ENCODE measurements around the gene NPIPB8. TPM values are rescaled to one million over a fixed set of nuclear protein-coding genes. Genes with fewer than 3 reads are reported as not detected.

The NPIPB8 gene
- total and polyA plus RNA-seq, 2 of the 13 experiments (the other 11 are each of a cell fraction or from before 2014, with no cell fraction given) = 0.49 to 2.3 TPM

DNA sequence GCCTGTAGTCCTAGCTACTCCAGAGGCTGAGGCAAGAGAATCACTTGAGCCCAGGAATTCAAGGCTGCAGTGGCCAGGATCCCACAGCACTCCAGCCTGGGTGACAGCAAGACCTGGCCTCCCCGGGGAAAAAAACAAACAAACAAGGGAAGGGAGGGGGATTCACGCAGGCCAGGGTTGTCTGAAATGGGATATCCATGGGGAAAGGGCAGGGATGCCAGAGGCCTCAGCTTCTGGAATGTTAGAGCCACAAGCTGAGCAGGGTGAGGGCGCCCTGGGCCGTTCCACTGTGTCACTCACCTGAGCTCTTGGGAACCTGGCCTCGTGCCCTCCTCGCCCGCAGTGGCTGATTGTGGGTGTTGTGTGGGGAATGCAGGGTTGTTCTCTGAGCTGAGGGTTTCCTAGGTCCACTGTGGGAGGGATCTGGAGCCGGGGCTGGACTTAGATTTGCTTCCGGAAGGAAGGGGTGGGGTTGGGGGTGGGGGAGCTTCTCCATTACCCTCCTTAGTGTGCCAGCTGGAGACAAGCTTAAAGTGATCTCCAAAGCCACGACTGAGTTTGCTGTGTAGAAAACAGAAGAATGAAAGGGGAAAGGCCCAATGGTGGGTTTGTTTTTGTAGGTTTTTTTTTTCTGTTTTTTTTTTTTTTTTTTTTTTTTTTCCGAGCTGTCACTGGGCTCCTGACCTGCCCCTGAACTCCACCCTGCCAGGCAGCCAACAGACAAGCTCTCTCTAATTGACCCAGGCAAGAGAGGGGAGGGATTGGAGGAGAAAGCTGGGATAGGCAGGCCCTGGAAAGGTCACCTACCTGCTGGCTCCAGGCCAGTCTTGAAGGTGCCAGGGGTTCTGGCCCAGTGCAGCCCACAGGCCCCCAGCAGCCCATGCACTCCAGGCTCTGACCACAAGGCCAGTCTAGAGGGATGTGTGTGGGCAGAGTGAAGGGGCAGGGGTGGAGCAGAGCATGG lies 28.0 kb upstream of the NPIPB8 start, which contains the start of gene SULT1A1 (continued):
- TF ChIP-seq, protein P1, sequence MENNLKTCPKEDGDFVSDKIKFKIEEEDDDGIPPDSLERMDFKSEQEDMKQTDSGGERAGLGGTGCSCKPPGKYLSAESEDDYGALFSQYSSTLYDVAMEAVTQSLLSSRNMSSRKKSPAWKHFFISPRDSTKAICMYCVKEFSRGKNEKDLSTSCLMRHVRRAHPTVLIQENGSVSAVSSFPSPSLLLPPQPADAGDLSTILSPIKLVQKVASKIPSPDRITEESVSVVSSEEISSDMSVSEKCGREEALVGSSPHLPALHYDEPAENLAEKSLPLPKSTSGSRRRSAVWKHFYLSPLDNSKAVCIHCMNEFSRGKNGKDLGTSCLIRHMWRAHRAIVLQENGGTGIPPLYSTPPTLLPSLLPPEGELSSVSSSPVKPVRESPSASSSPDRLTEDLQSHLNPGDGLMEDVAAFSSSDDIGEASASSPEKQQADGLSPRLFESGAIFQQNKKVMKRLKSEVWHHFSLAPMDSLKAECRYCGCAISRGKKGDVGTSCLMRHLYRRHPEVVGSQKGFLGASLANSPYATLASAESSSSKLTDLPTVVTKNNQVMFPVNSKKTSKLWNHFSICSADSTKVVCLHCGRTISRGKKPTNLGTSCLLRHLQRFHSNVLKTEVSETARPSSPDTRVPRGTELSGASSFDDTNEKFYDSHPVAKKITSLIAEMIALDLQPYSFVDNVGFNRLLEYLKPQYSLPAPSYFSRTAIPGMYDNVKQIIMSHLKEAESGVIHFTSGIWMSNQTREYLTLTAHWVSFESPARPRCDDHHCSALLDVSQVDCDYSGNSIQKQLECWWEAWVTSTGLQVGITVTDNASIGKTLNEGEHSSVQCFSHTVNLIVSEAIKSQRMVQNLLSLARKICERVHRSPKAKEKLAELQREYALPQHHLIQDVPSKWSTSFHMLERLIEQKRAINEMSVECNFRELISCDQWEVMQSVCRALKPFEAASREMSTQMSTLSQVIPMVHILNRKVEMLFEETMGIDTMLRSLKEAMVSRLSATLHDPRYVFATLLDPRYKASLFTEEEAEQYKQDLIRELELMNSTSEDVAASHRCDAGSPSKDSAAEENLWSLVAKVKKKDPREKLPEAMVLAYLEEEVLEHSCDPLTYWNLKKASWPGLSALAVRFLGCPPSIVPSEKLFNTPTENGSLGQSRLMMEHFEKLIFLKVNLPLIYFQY (CRISPR knock-in tag; IDR thresholded peaks at IDR 0.05; ENCODE audit: borderline replicate concordance) = peak; percentile 13; the same call in 1 of the 2 replicates
- TF ChIP-seq ZNF468 (CRISPR knock-in tag; IDR thresholded peaks at IDR 0.05) (no peak), ZSCAN5A (CRISPR knock-in tag; IDR thresholded peaks at IDR 0.05; ENCODE audit: borderline replicate concordance) (no peak), KLF12 (CRISPR knock-in tag; IDR thresholded peaks at IDR 0.05; ENCODE audit: borderline replicate concordance) (no peak), ZNF24 (IDR thresholded peaks at IDR 0.05) (no peak), DNMT1 (CRISPR knock-in tag; IDR thresholded peaks at IDR 0.05) (peak; percentile 77; the same call in 1 of the 2 replicates), BCL3 (CRISPR knock-in tag; IDR thresholded peaks at IDR 0.05) (no peak; the same call in none of the 2 replicates), FOXC1 (CRISPR knock-in tag; IDR thresholded peaks at IDR 0.05; ENCODE audit: borderline replicate concordance) (no peak; the same call in 1 of the 2 replicates), PHB2 (IDR thresholded peaks at IDR 0.05; ENCODE audit: partially characterized antibody) (no peak), FOXK2 (IDR thresholded peaks at IDR 0.05) (no peak), PRPF4 (IDR thresholded peaks at IDR 0.05; ENCODE audit: low read depth, low read length, poor library complexity, severe bottlenecking) (no peak), ZNF367 (CRISPR knock-in tag; IDR thresholded peaks at IDR 0.05; ENCODE audit: borderline replicate concordance) (no peak), TBP (CRISPR knock-in tag; IDR thresholded peaks at IDR 0.05) (no peak), MYNN (CRISPR knock-in tag; IDR thresholded peaks at IDR 0.05; ENCODE audit: low read depth) (0 out of 2 replicates have a peak, but pooled peaks have one; percentile 26), PAF1 (CRISPR knock-in tag; IDR thresholded peaks at IDR 0.05) (no peak), ZEB1 (IDR thresholded peaks at IDR 0.05; ENCODE audit: insufficient replicate concordance, low read depth) (peak; percentile 23), PCBP1 (IDR thresholded peaks at IDR 0.05; ENCODE audit: borderline replicate concordance, low read depth, low read length) (0 out of 2 replicates have a peak, but pooled peaks have one; percentile 53), THYN1 (CRISPR knock-in tag; IDR thresholded peaks at IDR 0.05; ENCODE audit: borderline replicate concordance, low read depth) (no peak), ZNF558 (CRISPR knock-in tag; IDR thresholded peaks at IDR 0.05; ENCODE audit: borderline replicate concordance) (no peak)
- TF ChIP-seq, protein P2, sequence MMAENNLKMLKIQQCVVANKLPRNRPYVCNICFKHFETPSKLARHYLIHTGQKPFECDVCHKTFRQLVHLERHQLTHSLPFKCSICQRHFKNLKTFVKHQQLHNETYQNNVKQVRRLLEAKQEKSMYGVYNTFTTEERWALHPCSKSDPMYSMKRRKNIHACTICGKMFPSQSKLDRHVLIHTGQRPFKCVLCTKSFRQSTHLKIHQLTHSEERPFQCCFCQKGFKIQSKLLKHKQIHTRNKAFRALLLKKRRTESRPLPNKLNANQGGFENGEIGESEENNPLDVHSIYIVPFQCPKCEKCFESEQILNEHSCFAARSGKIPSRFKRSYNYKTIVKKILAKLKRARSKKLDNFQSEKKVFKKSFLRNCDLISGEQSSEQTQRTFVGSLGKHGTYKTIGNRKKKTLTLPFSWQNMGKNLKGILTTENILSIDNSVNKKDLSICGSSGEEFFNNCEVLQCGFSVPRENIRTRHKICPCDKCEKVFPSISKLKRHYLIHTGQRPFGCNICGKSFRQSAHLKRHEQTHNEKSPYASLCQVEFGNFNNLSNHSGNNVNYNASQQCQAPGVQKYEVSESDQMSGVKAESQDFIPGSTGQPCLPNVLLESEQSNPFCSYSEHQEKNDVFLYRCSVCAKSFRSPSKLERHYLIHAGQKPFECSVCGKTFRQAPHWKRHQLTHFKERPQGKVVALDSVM (CRISPR knock-in tag; IDR thresholded peaks at IDR 0.05) = peak; percentile 47; the same call in 1 of the 2 replicates

All from HepG2 (cell line).